IMR-90 (cell line): ENCODE measurements around the gene TEKT5. TPM values are rescaled to one million over a fixed set of nuclear protein-coding genes. Genes with fewer than 3 reads are reported as not detected.

Experiments
- ATAC-seq: fragments of 200-7000 bp; cut with Tn5 transposase; 2 replicates; pipeline ENCODE4 v1.9.1; 2020; ENCODE audit warnings: low read depth, mild to moderate bottlenecking, moderate library complexity
- BruUV-seq: library from RNA; stranded (reverse); fragments of 400-500 nt; replicated peaks from 2 replicates; lab custom pipeline; 2021; lab: Mats Ljungman, UMichigan
- CTCF ChIA-PET: fragments of 300-600 bp; formaldehyde crosslinking; extraction: SDS; loops from one replicate; lab custom pipeline; 2021; ENCODE audit warnings: antibody characterized with exemption; lab: Yijun Ruan, JAX
- POLR2A ChIA-PET: fragments of 300-600 bp; sonication (Branson Sonifier 250); formaldehyde crosslinking; loops from one replicate; lab custom pipeline; 2022; ENCODE audit warnings: antibody characterized with exemption; ENCODE audit not compliant: unreplicated experiment; lab: Charles Lee
- DNase-seq: peaks from one replicate; pipeline ENCODE4 v3.0.0; 2013
- H2AFZ ChIP-seq: replicated peaks from 2 replicates; pipeline ENCODE3; 2013; ENCODE audit warnings: low read length, mild to moderate bottlenecking; ENCODE audit not compliant: poor library complexity
- H2AK5ac ChIP-seq: 2 replicates; pipeline ENCODE4 v1.6.1; 2013; ENCODE audit warnings: low read depth, low read length, inconsistent platforms
- H2AK9ac ChIP-seq: replicated peaks from 2 replicates; pipeline ENCODE3; 2013; ENCODE audit warnings: mild to moderate bottlenecking, low read depth, low read length, moderate library complexity; ENCODE audit not compliant: poor library complexity
- H2BK120ac ChIP-seq: 2 replicates; pipeline ENCODE4 v1.6.1; 2013; ENCODE audit warnings: low read depth, low read length, inconsistent platforms
- H2BK15ac ChIP-seq: 3 replicates; pipeline ENCODE4 v1.6.1; 2013; ENCODE audit warnings: low read depth, low read length, inconsistent platforms
- H2BK20ac ChIP-seq: 2 replicates; pipeline ENCODE4 v1.6.1; 2013; ENCODE audit warnings: low read depth, mild to moderate bottlenecking, inconsistent platforms, low read length, moderate library complexity
- H2BK5ac ChIP-seq: 2 replicates; pipeline ENCODE4 v1.6.1; 2013; ENCODE audit warnings: mild to moderate bottlenecking, low read depth, low read length, inconsistent platforms; ENCODE audit not compliant: poor library complexity, severe bottlenecking
- H3K14ac ChIP-seq: replicated peaks from 2 replicates; pipeline ENCODE4 v1.6.1; 2013; ENCODE audit warnings: low read depth, low read length, inconsistent platforms
- H3K18ac ChIP-seq: 2 replicates; pipeline ENCODE4 v1.6.1; 2013; ENCODE audit warnings: low read depth, low read length, control low read depth
- H3K23ac ChIP-seq: 2 replicates; pipeline ENCODE4 v1.6.1; 2013; ENCODE audit warnings: low read depth, low read length, inconsistent platforms
- H3K27ac ChIP-seq: 2 replicates; pipeline ENCODE4 v1.5.1; 2013; ENCODE audit warnings: mild to moderate bottlenecking, control low read depth, low read length; ENCODE audit not compliant: insufficient read depth
- H3K27me3 ChIP-seq: 2 replicates; pipeline ENCODE4 v1.6.1; 2013; ENCODE audit warnings: low read length; ENCODE audit not compliant: control insufficient read depth, insufficient read depth
- H3K36me3 ChIP-seq: 2 replicates; pipeline ENCODE4 v1.6.1; 2013; ENCODE audit warnings: low read length, mixed read lengths; ENCODE audit not compliant: control insufficient read depth, insufficient read depth
- H3K4ac ChIP-seq: 2 replicates; pipeline ENCODE4 v1.6.1; 2013; ENCODE audit warnings: low read depth, low read length, inconsistent platforms
- H3K4me1 ChIP-seq: 2 replicates; pipeline ENCODE4 v1.6.1; 2013; ENCODE audit warnings: low read length, mixed read lengths; ENCODE audit not compliant: control insufficient read depth, insufficient read depth
- H3K4me2 ChIP-seq: 2 replicates; pipeline ENCODE4 v1.6.1; 2013; ENCODE audit warnings: low read depth, mild to moderate bottlenecking, control low read depth, low read length, moderate library complexity
- H3K4me3 ChIP-seq: 2 replicates; pipeline ENCODE4 v1.5.1; 2013; ENCODE audit warnings: low read depth, mild to moderate bottlenecking, control low read depth, low read length, moderate library complexity; ENCODE audit not compliant: insufficient read depth
- H3K56ac ChIP-seq: 2 replicates; pipeline ENCODE4 v1.6.1; 2013; ENCODE audit warnings: low read length, inconsistent platforms; ENCODE audit not compliant: insufficient read depth; ENCODE audit errors: extremely low read depth
- H3K79me1 ChIP-seq, 2 experiments: 2 replicates each; pipeline ENCODE4 v1.6.1; 2013; ENCODE audit warnings: low read length in 2 of 2, inconsistent platforms in 1 of 2, low read depth in 1 of 2
- H3K9ac ChIP-seq: 2 replicates; pipeline ENCODE4 v1.6.1; 2013; ENCODE audit warnings: low read depth, low read length, control low read depth
- H3K9me1 ChIP-seq: 2 replicates; pipeline ENCODE4 v1.6.1; 2013; ENCODE audit warnings: low read length, inconsistent platforms; ENCODE audit not compliant: insufficient read depth
- H3K9me3 ChIP-seq: 2 replicates; pipeline ENCODE4 v1.6.1; 2013; ENCODE audit warnings: low read length; ENCODE audit not compliant: control insufficient read depth, insufficient read depth
- H4K20me1 ChIP-seq: 2 replicates; pipeline ENCODE4 v1.6.1; 2013; ENCODE audit warnings: low read length, inconsistent platforms; ENCODE audit not compliant: insufficient read depth
- H4K5ac ChIP-seq: 2 replicates; pipeline ENCODE4 v1.6.1; 2013; ENCODE audit warnings: mild to moderate bottlenecking, low read depth, low read length, control low read depth
- H4K8ac ChIP-seq, 2 experiments: 2 replicates each; pipeline ENCODE4 v1.6.1; 2013; ENCODE audit warnings: low read depth in 2 of 2, low read length in 2 of 2, control low read depth in 1 of 2, inconsistent platforms in 1 of 2
- H4K91ac ChIP-seq: 2 replicates; pipeline ENCODE4 v1.6.1; 2013; ENCODE audit warnings: low read depth, low read length, inconsistent platforms; ENCODE audit not compliant: insufficient read depth
- BHLHE40 ChIP-seq: fragments of 150-350 bp; IDR thresholded peaks from 2 replicates; pipeline ENCODE4 v1.6.1; 2016; ENCODE audit warnings: mild to moderate bottlenecking, low read depth, low read length
- CEBPB ChIP-seq: IDR thresholded peaks from 2 replicates; pipeline ENCODE4 v1.6.1; 2012; ENCODE audit warnings: low read depth, low read length, improper control_type of control experiment
- CHD1 ChIP-seq: IDR thresholded peaks from 2 replicates; pipeline ENCODE4 v1.6.1; 2012; ENCODE audit warnings: low read depth, low read length, improper control_type of control experiment
- CTCF ChIP-seq: conservative IDR thresholded peaks from 2 replicates; pipeline ENCODE4 v1.5.1; 2012; ENCODE audit warnings: mild to moderate bottlenecking, low read depth, low read length, improper control_type of control experiment
- FOS ChIP-seq: fragments of 150-350 bp; IDR thresholded peaks from 2 replicates; pipeline ENCODE4 v1.6.1; 2016; ENCODE audit warnings: low read depth, low read length
- MAFK ChIP-seq: IDR thresholded peaks from 2 replicates; pipeline ENCODE4 v1.6.1; 2012; ENCODE audit warnings: low read depth, low read length, improper control_type of control experiment
- MAZ ChIP-seq: IDR thresholded peaks from 2 replicates; pipeline ENCODE4 v1.6.1; 2012; ENCODE audit warnings: low read depth, mild to moderate bottlenecking, low read length, improper control_type of control experiment, moderate library complexity, borderline replicate concordance
- MXI1 ChIP-seq: IDR thresholded peaks from 2 replicates; pipeline ENCODE4 v1.6.1; 2012; ENCODE audit warnings: low read depth, mild to moderate bottlenecking, low read length, moderate library complexity, borderline replicate concordance
- NFE2L2 ChIP-seq: fragments of 150-350 bp; IDR thresholded peaks from 2 replicates; pipeline ENCODE4 v1.6.1; 2016; ENCODE audit warnings: low read depth, mild to moderate bottlenecking, low read length
- POLR2A ChIP-seq: IDR thresholded peaks from 2 replicates; pipeline ENCODE4 v1.6.1; 2012; ENCODE audit warnings: mild to moderate bottlenecking, low read depth, low read length
- RAD21 ChIP-seq: IDR thresholded peaks from 2 replicates; pipeline ENCODE4 v1.6.1; 2012; ENCODE audit warnings: low read length, improper control_type of control experiment
- RCOR1 ChIP-seq: IDR thresholded peaks from 2 replicates; pipeline ENCODE4 v1.6.1; 2012; ENCODE audit warnings: mild to moderate bottlenecking, low read length, improper control_type of control experiment; ENCODE audit not compliant: insufficient replicate concordance
- RFX5 ChIP-seq: IDR thresholded peaks from 2 replicates; pipeline ENCODE4 v1.8.0; 2012; ENCODE audit warnings: low read depth, mild to moderate bottlenecking, low read length, moderate library complexity
- SMC3 ChIP-seq: fragments of 150-350 bp; IDR thresholded peaks from 2 replicates; pipeline ENCODE4 v1.6.1; 2016; ENCODE audit warnings: low read depth, mild to moderate bottlenecking, antibody characterized with exemption, low read length, moderate library complexity
- WGBS, 2 experiments: methylation state at CpG; one replicate each; pipeline versions ENCODE4 v1.1.5 to v1.1.7; 2013; ENCODE audit warnings: missing lambda C conversion rate in 2 of 2; ENCODE audit not compliant: insufficient read length in 1 of 2; ENCODE audit errors: extremely low coverage in 2 of 2; 5-methylcytosine and 5-hydroxymethylcytosine counted together
- dilution Hi-C: fragments of 300-500 bp; cut with HindIII; formaldehyde crosslinking; loops from one replicate; pipeline ENCODE4 v1.14.3; 2018; ENCODE audit warnings: low sequenced_read_pairs; ENCODE audit not compliant: unreplicated experiment
- in situ Hi-C: fragments of 300-500 bp; cut with MboI; formaldehyde crosslinking; loops from 3 replicates; pipeline ENCODE4 v1.14.3; 2019; ENCODE audit warnings: low sequenced_read_pairs, inconsistent platforms, mixed read lengths
- intact Hi-C: fragments of 100-400 bp; cut with micrococcal nuclease; formaldehyde crosslinking; loops from 2 replicates; pipeline ENCODE4 v1.10.0; 2022
- polyA plus RNA-seq, 3 experiments: library from polyadenylated mRNA; depleted of rRNA; stranded (reverse); fragments of >200 nt; gene quantifications; 2 replicates each; pipeline ENCODE4 v1.2.3, GENCODE V29; 2012; ENCODE audit warnings: low replicate concordance in 1 of 3
- total RNA-seq: library from RNA; depleted of rRNA; stranded (reverse); fragments of >200 nt; gene quantifications from 2 replicates; pipeline ENCODE4 v1.2.3, GENCODE V29; 2012
- TF ChIP-seq, protein P1 (sequence below): fragments of 150-350 bp; IDR thresholded peaks from 2 replicates; pipeline ENCODE4 v1.6.1; 2016; ENCODE audit warnings: low read depth, mild to moderate bottlenecking, low read length, moderate library complexity, borderline replicate concordance

Gene TEKT5
- total and polyA plus RNA-seq, 2 of the 4 experiments (the other 2 are of a cell fraction), result 0.17 TPM; not detected in 1

DNA sequence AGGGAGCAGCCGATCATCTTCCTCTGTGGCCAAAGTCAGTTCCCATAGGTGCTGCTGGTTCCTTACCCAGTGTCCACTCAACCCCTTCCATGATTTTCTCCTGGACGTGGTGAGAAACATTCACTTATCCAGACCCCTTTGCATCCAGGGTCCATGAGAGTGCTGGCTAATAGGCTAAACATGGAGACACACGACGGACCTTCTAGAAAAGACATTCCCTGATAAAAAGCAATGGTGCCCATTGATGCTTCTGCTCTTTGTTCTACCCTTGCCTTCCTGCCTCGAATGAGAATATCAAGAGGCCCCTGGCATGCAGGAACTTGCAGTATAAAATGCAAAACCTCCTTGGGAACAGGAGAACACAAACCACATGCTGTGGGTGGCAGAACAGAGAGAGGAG, 2.3 kb downstream of the TEKT5 start:
- no peak overlapping the region for H3K4me3 ChIP-seq
- H2AFZ ChIP-seq, result no peak overlapping the region
- H3K9me1 ChIP-seq, result no peaks in the 10 kb centered on the region
- WGBS, 2 experiments, result 40% methylated on average over 1 of the region's 5 CpGs; no CpG with 5 or more reads in 1 of the 2 experiments
- no peak overlapping the region for H3K18ac ChIP-seq
- H3K79me1 ChIP-seq, result no peaks in the 10 kb centered on the region
- H3K9ac ChIP-seq, result no peak overlapping the region
- no peak overlapping the region for H3K4ac ChIP-seq
- dilution Hi-C loops (no loop called here), intact Hi-C loops (no loop called here), in situ Hi-C loops (no loop called here)
- no peaks in the 10 kb centered on the region for H3K4me1 ChIP-seq
- no peak overlapping the region for H2BK5ac ChIP-seq
- no peak overlapping the region for H3K14ac ChIP-seq
- peak overlapping the region; percentile 50 for H2AK9ac ChIP-seq
- DNase-seq (no peak), ATAC-seq (no peak)
- H4K20me1 ChIP-seq, result no peaks in the 10 kb centered on the region
- no peak overlapping the region for H2BK120ac ChIP-seq
- H3K27me3 ChIP-seq, result no peaks in the 10 kb centered on the region
- no peak overlapping the region for H4K8ac ChIP-seq
- H3K56ac ChIP-seq, result no peak overlapping the region
- POLR2A ChIA-PET, result no interaction called here
- H2BK15ac ChIP-seq, result no peak overlapping the region
- no peak overlapping the region for H3K27ac ChIP-seq
- CTCF ChIA-PET, result no interaction called here
- BruUV-seq, result no TSS peak
- H4K91ac ChIP-seq, result no peak overlapping the region
- H3K23ac ChIP-seq, result no peak overlapping the region
- no peak overlapping the region for H4K5ac ChIP-seq
- H2BK20ac ChIP-seq, result no peak overlapping the region
- TF ChIP-seq NFE2L2, result no peak
- TF ChIP-seq, protein P1, sequence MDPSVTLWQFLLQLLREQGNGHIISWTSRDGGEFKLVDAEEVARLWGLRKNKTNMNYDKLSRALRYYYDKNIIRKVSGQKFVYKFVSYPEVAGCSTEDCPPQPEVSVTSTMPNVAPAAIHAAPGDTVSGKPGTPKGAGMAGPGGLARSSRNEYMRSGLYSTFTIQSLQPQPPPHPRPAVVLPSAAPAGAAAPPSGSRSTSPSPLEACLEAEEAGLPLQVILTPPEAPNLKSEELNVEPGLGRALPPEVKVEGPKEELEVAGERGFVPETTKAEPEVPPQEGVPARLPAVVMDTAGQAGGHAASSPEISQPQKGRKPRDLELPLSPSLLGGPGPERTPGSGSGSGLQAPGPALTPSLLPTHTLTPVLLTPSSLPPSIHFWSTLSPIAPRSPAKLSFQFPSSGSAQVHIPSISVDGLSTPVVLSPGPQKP, result no peak
- no peak for TF ChIP-seq SMC3
- no peak for TF ChIP-seq RFX5
- TF ChIP-seq CHD1, result no peak
- no peak for TF ChIP-seq MAFK
- TF ChIP-seq RAD21, result no peak
- TF ChIP-seq CEBPB, result no peak
- TF ChIP-seq FOS, result no peak
- TF ChIP-seq CTCF, result no peak
- no peak for TF ChIP-seq MAZ
- TF ChIP-seq POLR2A, result no peak
- TF ChIP-seq RCOR1, result no peak
- no peak for TF ChIP-seq BHLHE40
- TF ChIP-seq MXI1, result no peak
- no peak overlapping the region for H2AK5ac ChIP-seq
- H3K4me2 ChIP-seq, result no peak overlapping the region
- H3K9me3 ChIP-seq, result no peaks in the 10 kb centered on the region
- no peaks in the 10 kb centered on the region for H3K36me3 ChIP-seq
